HCEC 1CT (cell line): Measurements from ENCODE around the gene TUBB2A.
"Not testable (repeated sequence)": the region's sequence is repeated elsewhere in the genome, so short reads cannot be mapped to it uniquely, and the experiment has no call there.

Experiments
- DNase-seq: peaks from one replicate; pipeline ENCODE4 v3.0.0-alpha.2; 2017

TUBB2A gene

DNA sequence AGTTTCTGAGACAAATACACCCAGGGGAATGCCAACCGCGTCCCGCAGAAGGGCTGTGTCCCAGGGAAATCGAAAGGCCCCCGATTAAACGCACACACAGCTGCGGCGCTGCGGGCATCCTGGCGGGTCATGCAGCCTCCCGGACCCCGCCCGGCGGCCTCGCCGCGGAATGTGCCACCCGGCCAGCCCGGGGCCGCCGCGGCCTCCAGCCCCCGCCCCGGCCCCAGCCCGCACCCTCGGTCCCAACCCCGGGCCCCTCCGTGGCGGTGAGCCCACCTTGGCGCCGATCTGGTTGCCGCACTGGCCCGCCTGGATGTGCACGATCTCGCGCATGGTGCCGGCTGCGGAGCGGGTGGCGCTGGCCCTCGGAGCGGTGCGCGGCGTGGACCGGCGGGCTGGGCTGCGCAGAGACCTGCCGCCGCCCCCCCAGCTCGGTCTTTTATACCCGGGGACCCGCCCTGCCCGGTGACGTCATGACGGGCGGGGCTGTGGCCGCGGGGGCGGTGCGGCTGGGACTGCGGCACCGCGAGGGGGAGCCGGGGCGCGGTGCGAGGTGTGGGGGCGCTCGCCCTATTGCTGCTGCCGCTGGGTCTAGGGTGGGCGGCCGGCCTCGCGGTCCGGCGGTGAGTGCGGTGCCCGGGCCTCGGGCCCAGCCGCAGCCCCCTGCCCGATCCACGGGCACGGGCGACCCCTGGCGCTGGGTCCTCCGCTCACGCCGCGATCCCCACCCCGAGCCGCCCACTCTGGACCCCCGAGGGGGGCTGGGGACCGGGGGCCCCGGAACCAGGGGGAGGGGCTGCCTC is at the start of gene TUBB2A:
TSS of gene TUBB2A (minus strand) at position 414 of the 803 bp plus-strand sequence. CDS start at position 333, 81 bp downstream.
- DNase-seq = peak; percentile 79

DNA sequence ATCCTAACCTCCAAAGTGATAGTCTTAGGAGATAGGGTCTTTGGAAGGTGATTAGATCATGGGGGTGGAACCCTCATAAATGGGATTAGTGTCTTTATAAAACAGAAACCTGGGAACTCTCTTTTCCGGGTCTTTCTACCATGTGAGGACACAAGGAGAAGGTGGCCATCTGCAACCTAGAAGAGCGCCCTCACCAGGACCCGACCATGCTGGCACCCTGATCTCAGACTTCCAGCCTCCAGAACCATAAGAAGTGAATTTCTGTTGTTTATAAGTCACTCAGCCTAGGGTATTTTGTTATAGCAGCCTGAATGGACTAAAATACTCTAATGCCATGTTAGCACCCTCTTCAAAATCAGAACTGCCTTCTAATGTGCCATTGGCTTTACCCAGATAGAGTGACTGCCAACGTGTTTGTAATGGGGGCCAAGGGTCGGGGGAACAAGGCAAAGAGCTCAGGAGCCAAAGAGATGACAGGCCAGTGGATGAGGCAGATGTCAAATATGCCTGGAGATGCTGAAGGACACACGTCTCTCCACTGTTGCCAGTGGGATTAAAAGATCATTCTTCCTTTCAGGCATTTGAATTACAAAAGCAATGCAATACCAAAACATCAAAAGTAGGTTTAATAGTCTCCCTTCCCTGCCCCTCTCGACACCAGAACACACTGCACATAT is 49.1 kb upstream of the TUBB2A start:
- no peak for DNase-seq

GRCh38 chr6:3205913-3206312 is 48.6 kb upstream of the TUBB2A start:
- peak; percentile 87 for DNase-seq

GRCh38 chr6:3204921-3205320 is 47.6 kb upstream of the TUBB2A start:
- DNase-seq = no peak

DNA sequence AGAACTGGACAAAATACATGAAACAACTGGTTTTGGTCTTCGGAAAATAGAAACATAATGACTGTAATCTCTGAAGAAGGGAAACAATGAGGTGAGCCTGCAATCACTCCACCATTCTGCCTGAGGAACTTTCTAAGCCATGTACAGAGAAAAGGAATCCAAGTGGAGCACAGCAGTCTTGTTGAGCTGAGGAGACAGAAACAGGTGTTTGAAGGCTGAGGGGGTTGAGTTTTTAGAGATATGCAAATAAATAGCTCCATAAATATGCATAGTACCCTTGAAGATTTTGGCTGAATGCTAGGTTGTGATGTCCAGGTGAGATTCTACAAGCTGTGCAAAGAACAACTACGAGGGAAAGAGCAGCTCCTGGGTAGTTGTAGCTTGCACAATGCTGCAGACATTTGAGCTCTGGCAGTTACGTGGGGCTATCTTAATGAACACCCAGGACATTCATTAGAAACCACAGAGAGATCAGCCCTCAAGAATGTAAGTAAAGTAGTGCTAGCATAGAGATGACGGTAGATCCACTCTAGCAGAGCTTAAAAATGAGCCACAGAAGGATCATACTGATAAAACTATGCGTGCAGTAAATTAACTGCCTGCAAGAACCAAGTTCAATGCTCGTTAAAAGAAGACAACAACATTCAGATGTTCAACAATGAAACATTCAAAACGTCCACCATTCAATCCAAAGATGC is 45.8 kb upstream of the TUBB2A start:
- no peak for DNase-seq

- DNase-seq = no peak
These were observed 44.0 kb upstream of the TUBB2A start for GRCh38 chr6:3201388-3201787.

GRCh38 chr6:3200682-3201081 is 43.3 kb upstream of the TUBB2A start:
- DNase-seq = no peak

- DNase-seq = no peak
These were observed 42.0 kb upstream of the TUBB2A start for GRCh38 chr6:3199382-3199781.

DNA sequence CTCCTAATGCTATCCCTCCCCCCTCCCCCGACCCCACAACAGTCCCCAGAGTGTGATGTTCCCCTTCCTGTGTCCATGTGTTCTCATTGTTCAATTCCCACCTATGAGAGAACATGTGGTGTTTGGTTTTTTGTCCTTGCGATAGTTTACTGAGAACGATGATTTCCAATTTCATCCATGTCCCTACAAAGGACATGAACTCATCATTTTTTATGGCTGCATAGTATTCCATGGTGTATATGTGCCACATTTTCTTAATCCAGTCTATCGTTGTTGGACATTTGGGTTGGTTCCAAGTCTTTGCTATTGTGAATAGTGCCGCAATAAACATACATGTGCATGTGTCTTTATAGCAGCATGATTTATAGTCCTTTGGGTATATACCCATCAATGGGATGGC is 40.4 kb upstream of the TUBB2A start:
- not testable (repeated sequence) for DNase-seq

DNA sequence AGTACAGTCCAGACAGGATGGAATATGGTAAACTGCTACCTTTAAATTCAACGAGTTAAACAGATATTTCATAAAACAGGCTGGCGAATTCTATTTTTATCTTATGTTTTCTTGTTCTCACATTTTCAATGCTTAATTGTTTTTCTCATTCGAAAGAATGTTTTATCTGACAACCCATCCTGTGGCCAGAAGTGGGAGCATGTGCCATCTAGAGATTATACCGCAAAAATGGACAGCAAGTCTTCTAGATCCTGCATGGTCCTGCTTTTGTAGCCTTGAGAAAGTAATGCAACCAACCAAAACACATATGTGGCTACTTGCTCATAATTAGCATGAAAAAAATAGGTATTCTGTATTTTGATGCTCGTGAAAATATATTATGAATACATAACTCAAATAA is 39.4 kb upstream of the TUBB2A start:
- no peak for DNase-seq

DNA sequence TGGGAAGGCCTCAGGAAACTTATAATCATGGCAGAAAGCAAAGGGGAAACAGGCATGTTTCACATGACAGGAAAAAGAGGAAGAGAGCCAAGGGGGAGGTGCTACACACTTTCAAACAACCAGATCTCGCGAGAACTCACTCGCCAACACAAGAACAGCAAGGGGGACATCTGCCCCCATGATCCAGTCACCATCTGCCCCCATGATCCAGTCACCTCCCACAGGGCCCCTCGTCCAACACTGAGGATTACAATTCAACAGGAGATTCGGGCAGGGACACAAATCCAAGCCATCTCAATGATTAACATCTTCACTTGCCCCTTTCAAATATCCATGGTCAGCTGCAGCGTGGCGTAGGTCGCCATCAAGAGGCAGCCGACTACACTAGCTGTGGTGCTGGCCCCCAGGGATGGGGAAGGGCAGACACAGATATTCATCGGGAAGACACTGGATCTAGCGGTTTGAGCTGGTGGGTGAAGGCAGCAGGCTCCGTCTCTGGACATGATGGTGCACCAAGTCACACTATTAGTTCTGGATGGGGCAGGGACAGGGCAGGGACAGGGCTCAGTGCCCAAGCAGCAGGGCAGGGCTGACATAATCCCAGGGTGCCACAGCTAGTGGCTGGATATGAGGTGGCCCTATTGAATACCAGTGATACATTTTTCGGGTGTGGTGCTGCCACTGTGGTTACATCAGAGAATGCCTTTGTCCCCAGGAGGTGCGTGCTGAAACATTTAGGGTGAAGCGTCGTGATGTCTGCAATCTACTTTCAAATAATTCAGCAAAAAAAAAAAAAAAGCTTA is 38.6 kb upstream of the TUBB2A start:
- no peak for DNase-seq

DNA sequence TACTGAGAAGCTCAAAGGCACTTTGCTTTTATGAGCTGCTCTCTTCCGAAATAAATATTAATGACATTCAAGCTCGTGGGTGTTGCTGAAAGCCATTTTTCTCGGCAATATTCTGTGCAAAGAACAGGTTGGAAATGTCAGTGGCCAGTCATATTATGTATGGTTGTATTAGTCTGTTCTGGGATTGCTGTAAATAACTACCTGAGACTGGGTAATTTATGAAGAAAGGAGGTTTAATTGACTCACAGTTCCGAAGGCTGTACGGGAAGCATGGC is 38.0 kb upstream of the TUBB2A start:
- no peak for DNase-seq

DNA sequence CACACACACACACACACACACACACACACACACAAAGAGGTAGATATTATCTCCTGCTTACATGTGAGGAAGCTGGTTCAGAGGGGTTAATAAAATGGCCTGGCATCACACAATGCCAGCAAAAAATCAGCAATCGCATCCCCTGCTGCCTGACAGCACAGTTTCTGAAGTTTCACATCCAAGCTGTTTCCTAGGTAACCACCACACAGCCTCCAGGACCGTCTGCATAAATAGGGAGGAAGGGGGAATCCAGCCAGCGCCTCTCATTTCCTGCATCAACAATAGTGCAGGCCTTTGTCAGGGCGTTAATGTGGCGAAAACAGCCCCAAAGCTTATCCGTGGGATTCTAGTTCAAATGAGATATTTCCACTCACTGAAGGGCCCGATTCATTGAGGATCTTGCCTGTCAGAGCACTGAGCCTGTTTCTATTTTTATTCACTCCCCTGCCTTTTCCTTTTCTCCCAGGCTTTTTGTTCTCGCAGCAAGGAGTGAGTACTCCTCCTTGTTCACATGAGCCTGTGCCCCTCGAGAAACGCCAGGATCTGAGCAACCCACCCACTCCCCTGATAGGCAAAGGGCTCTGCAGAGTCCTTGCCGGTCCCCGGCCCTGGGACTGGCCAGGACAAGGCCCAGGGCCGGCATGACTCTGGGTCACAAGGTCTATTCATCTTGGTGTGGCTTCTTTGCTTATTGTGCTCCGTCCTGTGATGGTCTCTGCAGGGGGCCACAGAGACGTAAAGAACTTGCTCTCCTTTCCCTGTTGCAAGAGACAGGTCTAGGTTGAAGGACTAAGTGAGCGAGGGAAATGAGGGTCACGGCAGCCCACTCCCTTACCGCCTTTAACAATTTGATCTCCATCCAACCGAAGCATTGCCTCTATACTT is 37.4 kb upstream of the TUBB2A start:
- no peak for DNase-seq

DNA sequence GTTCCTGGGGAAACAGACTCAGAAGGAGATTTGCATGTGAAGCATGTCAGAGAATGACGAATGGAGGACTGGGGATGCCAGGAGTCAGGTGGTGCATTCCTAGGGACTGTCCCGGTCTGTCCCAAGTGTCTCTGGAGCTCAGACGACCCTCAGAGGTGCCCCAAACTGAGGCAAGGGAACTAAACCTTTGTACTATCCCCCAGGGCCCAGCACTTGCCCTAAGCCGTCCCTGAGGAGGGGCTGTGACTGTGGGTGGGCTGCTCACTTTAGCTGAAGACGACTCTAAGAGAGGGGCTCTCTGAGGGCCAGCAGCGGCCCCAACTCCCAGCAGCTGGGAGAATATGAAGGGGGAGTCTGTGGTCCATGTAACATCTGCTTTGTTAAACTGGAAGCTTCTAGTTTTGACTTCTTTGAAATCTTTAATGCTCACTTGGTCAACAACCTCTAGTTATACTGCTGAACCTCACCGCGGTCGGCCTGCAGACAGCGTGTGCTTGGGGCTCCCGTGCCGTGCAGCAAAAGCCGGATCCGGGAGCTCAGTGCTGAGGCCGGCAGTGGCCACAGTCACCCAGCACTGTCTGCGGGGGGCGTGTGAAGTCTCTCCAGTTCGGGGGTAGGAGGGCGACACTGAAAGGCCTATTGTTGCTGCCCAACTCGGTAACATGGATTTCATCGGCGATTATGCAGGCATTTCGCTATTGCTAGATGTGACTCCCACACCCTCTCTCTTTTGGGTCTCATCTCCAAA is 35.9 kb upstream of the TUBB2A start:
- DNase-seq = no peak

- no peak for DNase-seq
These were observed 33.4 kb upstream of the TUBB2A start for GRCh38 chr6:3190779-3191178.

GRCh38 chr6:3190056-3190455 is 32.7 kb upstream of the TUBB2A start:
- DNase-seq = no peak

DNA sequence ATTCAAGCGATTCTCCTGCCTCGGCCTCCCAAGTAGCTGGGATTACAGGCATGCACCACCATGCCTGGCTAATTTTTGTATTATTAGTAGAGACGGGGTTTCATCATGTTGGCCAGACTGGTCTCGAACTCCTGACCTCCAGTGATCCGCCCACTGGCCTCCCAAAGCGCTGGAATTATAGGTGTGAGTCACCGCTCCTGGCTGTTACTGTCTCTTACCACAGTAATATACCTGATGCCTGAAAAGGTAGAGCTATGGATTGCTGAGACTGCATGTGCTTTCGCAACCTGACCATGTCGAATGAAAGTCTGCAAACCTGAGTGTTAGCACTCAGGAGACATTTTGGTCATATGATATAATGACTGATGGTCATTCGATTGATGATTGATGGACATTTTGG is 31.8 kb upstream of the TUBB2A start:
- not testable (repeated sequence) for DNase-seq

DNA sequence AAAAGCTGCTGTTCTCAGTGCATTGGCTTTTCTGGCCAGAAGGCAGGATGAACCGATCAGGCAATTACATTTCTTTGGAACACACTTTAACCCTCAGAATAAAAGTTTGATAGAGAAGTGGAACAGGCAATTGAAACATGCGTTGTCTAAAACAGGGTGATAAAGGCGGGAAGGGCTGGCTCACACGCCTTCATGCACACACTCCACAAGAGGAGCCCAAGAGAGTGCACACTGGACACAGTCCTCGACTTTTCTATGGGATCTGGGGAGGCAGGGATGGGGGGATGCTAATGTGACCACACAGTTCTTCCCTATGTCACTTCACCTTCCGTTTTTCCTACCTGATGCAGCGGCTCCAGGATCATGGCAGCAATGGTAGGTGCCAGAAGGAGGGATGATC is 30.9 kb upstream of the TUBB2A start:
- no peak for DNase-seq

DNA sequence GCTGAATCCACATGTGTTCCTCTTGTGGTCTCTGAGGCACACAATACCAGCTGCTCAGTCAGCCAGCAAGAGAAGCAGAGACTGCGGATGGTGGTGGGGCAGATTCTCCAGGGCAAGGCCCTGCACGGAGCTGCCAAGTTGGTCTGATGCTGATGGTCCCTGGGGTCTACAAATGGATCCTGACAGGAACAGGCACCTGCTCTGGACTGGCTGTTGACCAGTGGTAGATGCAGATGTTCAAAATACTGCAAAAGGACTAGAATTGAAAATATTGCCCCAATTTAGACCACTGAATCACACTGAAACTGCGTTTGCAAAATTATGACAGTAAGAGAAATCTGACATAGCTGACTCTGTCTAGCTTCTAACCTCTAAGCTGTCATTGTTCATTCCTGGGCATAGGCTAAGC is 29.6 kb upstream of the TUBB2A start:
- no peak for DNase-seq

DNA sequence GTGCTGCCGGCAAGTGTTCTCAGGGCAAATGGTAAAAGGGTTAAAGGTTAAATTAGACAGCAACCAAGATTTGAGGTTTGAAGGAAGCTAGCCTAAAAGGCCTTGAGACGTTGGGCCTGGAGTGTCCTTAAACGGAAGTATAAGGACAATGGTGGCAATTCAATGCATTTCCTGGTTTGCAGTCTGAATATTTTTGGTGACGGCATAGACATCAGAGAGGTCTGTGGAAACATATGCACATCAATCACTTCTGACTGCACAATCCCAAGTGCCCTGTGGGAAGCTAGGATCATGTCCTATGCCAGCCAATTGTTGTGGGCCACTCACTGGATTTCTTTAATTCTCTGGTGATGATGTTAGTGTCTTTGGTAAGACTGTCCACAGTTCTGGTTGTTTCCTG is 25.7 kb upstream of the TUBB2A start:
- no peak for DNase-seq

DNA sequence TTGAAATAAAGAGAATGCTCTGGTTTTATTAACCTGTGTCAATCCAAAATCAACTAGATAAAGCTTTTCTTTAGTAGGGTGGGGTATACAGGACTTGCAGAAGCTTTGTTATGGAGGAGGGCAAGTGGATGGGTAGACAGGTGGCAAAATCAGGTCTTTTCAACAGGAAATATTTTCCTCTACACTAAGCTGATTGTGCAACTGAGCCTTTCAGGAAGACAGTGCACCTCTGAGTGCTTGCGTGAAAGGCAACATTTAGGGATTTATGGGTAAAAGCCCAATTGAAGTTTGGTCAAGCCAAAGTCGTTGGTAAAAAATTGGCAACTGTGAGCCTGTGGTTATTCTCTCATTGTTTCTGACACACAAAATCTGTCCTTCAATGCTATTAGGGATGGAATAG is 23.8 kb upstream of the TUBB2A start:
- DNase-seq = no peak
